Chondrocyte (in vitro differentiated cells): ENCODE results near the gene LARGE1. TPM values are rescaled to one million over a fixed set of nuclear protein-coding genes. Genes with fewer than 3 reads are reported as not detected.

Experiments used
- DNase-seq: peaks from one replicate; pipeline ENCODE4 v3.0.0; 2021; ENCODE audit warnings: mixed read lengths, low spot score
- H3K27ac Mint-ChIP-seq: one replicate; pipeline ENCODE4 v1.8.0; 2021; ENCODE audit warnings: mild to moderate bottlenecking, moderate library complexity, mixed read lengths; ENCODE audit not compliant: unreplicated experiment
- H3K27me3 Mint-ChIP-seq: 2 replicates; pipeline ENCODE4 v1.8.0; 2021; ENCODE audit warnings: low read depth, mixed read lengths
- H3K36me3 Mint-ChIP-seq: 2 replicates; pipeline ENCODE4 v1.8.0; 2021; ENCODE audit warnings: low read depth, mixed read lengths
- H3K4me1 Mint-ChIP-seq: 2 replicates; pipeline ENCODE4 v1.8.0; 2021; ENCODE audit warnings: low read depth, mild to moderate bottlenecking, mixed read lengths
- H3K4me3 Mint-ChIP-seq: one replicate; pipeline ENCODE4 v1.8.0; 2021; ENCODE audit warnings: mild to moderate bottlenecking, moderate library complexity, mixed read lengths; ENCODE audit not compliant: unreplicated experiment
- H3K9me3 Mint-ChIP-seq: 2 replicates; pipeline ENCODE4 v1.8.0; 2021; ENCODE audit warnings: low read depth, mixed read lengths
- CTCF ChIP-seq: fragments of 200-600 bp; sonication (generic); IDR thresholded peaks from 2 replicates; pipeline ENCODE4 v1.5.0; 2021; ENCODE audit warnings: antibody characterized with exemption, mild to moderate bottlenecking, moderate library complexity
- microRNA-seq: library from miRNA; unstranded; fragments of <30 nt; microRNA quantifications from one replicate; pipeline ENCODE4 v1.2.0, GENCODE V29; 2020; ENCODE audit warnings: borderline number of aligned reads
- total RNA-seq: library from RNA; stranded (reverse); gene quantifications from 3 replicates; pipeline ENCODE4 v1.2.1, GENCODE V29; 2021

Gene LARGE1
- total RNA-seq, 1 donor from 2014 or later, result 21.3 TPM

- peaks cover 6% of the 10 kb centered on the region for H3K9me3 Mint-ChIP-seq
- no peak for TF ChIP-seq CTCF
- no peak for DNase-seq
- H3K27ac Mint-ChIP-seq, result no peak overlapping the region
- no peak overlapping the region for H3K4me3 Mint-ChIP-seq
- H3K27me3 Mint-ChIP-seq, result peaks cover 9% of the 10 kb centered on the region
- no peaks in the 10 kb centered on the region for H3K36me3 Mint-ChIP-seq
- peaks cover 5% of the 10 kb centered on the region for H3K4me1 Mint-ChIP-seq
Measured at GRCh38 chr22:33242078-33242477, 678.2 kb downstream of the LARGE1 start.

DNA sequence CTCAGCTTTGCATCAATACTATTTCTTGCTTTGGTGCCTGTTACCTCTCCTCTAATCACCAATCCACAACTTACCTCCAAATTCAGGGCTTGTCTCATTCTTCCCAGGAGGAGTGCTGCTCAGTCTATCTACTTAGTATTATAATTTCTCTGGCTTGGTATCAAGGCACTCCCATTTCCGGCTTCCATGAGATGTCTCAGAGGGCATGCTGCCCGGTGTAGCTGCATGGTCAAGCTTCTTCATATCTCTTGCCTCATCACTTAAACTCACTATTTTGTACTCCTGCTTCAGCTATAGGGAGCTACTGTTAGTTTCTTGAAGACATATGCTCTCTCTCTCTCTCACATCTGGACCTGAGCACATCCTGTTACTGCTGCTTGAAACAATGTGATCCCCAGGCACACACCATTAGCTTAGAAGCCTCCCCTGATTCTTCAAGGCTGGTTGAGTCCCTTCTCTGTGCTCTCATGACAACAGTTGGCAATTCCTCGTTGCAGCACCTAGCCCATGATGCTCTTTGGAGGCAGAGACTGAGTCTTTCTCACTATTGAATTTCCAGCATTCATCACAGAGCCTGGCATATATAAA, 679.3 kb downstream of the LARGE1 start:
- Mint-ChIP-seq H3K36me3 (no peaks in the 10 kb centered on the region), H3K27ac (no peak overlapping the region), H3K9me3 (peaks cover 6% of the 10 kb centered on the region), H3K4me1 (no peaks in the 10 kb centered on the region), H3K27me3 (peaks cover 13% of the 10 kb centered on the region), H3K4me3 (no peak overlapping the region)
- no peak for DNase-seq
- no peak for TF ChIP-seq CTCF

DNA sequence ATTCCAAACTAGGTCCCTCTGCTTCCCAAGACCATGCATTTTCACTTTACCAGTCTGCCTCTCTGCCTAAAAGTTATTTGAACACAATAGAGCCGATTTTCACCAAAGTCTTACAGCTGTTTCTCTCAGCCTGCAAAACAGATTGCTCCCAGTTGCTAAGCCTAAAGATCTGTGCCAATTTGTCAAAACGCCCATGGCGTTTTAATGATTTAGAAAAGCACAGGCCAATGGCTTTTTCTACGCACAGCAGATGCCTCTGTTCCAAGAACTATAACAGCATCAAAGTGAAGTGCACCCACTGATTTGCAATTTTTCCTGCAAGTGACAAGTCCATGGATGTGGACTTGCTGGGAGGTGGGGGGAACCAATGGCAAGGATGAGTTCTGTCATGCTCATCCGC, 688.2 kb downstream of the LARGE1 start:
- DNase-seq, result no peak
- no peak for TF ChIP-seq CTCF
- Mint-ChIP-seq H3K4me1 (no peaks in the 10 kb centered on the region), H3K9me3 (peaks cover 61% of the 10 kb centered on the region), H3K4me3 (no peak overlapping the region), H3K27me3 (peaks cover 4% of the 10 kb centered on the region), H3K36me3 (peaks cover 8% of the 10 kb centered on the region), H3K27ac (no peak overlapping the region)

- peaks cover 47% of the 10 kb centered on the region for H3K9me3 Mint-ChIP-seq
- no peak overlapping the region for H3K27ac Mint-ChIP-seq
- no peaks in the 10 kb centered on the region for H3K4me1 Mint-ChIP-seq
- H3K4me3 Mint-ChIP-seq, result no peak overlapping the region
- no peak for DNase-seq
- no peak for TF ChIP-seq CTCF
- H3K27me3 Mint-ChIP-seq, result no peaks in the 10 kb centered on the region
- H3K36me3 Mint-ChIP-seq, result peaks cover 8% of the 10 kb centered on the region
Measured at GRCh38 chr22:33227791-33228190, 692.5 kb downstream of the LARGE1 start.

GRCh38 chr22:33224841-33225240, 695.4 kb downstream of the LARGE1 start:
- H3K4me1 Mint-ChIP-seq, result no peaks in the 10 kb centered on the region
- H3K27me3 Mint-ChIP-seq, result no peaks in the 10 kb centered on the region
- peaks cover 6% of the 10 kb centered on the region for H3K36me3 Mint-ChIP-seq
- DNase-seq, result no peak
- no peak overlapping the region for H3K4me3 Mint-ChIP-seq
- peaks cover 26% of the 10 kb centered on the region for H3K9me3 Mint-ChIP-seq
- no peak for TF ChIP-seq CTCF
- no peak overlapping the region for H3K27ac Mint-ChIP-seq

Small RNA genes within 50 kb of the gene (microRNA-seq; reads per million reads assigned to microRNA genes)
- not detected for gene MIR4764
